Mononuclear cell (primary cell): ENCODE data around the gene ATF3. TPM values are rescaled to one million over a fixed set of nuclear protein-coding genes. Genes with fewer than 3 reads are reported as not detected.

Source experiments
- H3K27me3 ChIP-seq: 2 replicates; pipeline ENCODE4 v1.6.0; 2011; ENCODE audit warnings: low read length, control low read depth; ENCODE audit not compliant: insufficient read depth
- H3K4me1 ChIP-seq: 2 replicates; pipeline ENCODE4 v1.5.1; 2011; ENCODE audit warnings: mild to moderate bottlenecking, low read length, control low read depth; ENCODE audit not compliant: insufficient read depth
- H3K4me3 ChIP-seq: 2 replicates; pipeline ENCODE4 v1.5.1; 2011; ENCODE audit warnings: mild to moderate bottlenecking, low read length, moderate library complexity
- H3K9me3 ChIP-seq: 2 replicates; pipeline ENCODE4 v1.5.1; 2011; ENCODE audit warnings: low read depth, mild to moderate bottlenecking, control low read depth, low read length
- total RNA-seq: library from RNA; depleted of rRNA; stranded (reverse); fragments of >200 nt; gene quantifications from one replicate; pipeline ENCODE4 v1.2.3, GENCODE V29; 2012

The ATF3 gene
- total RNA-seq, 1 donor: 53.6 TPM

DNA sequence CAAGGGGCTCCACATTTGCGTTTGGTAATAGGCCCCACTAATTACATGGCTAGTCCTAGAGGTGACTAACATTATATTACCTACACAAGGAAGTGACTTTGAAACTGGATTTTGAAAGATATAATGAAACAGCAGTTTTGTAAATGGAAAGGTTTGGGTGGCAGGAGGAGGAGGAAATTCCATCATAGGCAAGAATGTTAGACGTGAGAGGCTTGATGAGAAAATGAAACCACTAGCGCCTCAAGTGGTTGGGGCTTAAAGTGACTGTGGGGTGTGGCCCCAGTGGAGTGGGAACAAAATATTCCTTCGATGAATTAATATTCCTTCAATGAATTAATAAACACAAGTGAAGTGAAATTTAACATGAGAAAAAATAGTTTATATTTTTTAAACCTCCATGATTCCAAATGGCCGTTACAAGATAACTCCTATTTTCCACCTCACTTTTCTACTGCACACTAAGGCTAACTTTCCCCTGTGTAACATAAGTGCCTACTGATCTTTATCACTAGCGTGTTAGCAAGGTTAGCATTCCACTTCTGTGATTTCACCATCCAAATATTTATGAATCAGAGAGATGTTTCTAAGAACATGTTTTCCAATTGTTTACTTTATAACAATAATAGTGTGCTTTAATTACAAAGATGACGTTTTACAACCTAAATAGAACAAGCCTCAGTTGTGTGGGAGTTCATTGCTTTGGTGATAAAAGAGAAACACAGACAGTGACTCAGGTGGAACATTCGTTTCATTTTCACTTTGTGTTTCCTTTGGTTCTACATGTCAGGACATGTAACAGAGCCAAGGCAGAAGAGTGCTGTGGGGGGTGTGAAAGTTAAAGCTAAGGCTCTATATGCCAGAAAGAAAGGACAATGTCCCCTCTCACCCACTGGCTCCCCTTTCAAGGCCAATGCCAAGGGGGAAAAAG is 12.5 kb upstream of the ATF3 start:
- H3K4me3 ChIP-seq: no peak overlapping the region
- H3K27me3 ChIP-seq: peaks cover 21% of the 10 kb centered on the region
- no peaks in the 10 kb centered on the region for H3K9me3 ChIP-seq
- H3K4me1 ChIP-seq: peaks cover 11% of the 10 kb centered on the region

DNA sequence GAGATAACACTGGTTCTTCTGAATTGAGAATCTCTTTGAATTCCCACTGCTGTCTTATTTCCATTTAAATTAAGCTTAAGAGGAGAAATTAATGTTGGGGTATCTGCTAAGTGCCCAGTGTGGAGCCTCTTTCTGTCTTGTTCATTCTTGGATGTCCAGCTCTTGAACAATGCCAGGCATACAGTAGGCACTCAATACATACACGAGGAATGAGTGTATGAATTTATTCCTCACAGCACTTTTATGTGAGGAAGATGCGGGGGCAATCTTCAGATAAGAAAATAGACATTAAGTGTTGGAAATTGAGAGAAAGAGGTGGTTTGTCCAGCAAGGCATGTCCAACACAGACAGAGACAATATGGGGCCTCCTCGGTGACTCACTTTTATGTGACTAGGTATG is 11.8 kb upstream of the ATF3 start:
- Histone ChIP-seq H3K4me1 (peaks cover 11% of the 10 kb centered on the region), H3K9me3 (no peaks in the 10 kb centered on the region), H3K4me3 (no peak overlapping the region), H3K27me3 (peaks cover 28% of the 10 kb centered on the region)

DNA sequence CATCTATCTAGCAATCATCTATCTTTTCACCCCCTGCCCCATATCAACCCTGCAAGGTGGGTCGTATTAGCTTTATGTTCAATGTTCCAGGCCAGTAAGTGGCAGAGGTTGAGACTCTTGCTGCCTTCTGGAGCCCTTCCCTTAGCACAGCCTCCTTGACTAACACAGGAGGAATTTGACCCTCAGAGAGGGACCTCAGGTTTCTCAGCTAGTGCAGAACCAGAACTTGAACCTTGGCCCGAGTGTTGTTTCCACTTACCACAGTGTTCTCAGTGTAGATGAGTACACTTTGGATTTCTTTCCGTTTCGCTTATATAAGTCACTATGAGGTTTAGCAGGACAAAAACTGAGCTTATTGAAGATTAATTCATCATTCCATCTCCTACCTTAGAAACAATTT is 11.1 kb upstream of the ATF3 start:
- Histone ChIP-seq H3K4me3 (no peak overlapping the region), H3K4me1 (peaks cover 11% of the 10 kb centered on the region), H3K9me3 (no peaks in the 10 kb centered on the region), H3K27me3 (peaks cover 35% of the 10 kb centered on the region)

DNA sequence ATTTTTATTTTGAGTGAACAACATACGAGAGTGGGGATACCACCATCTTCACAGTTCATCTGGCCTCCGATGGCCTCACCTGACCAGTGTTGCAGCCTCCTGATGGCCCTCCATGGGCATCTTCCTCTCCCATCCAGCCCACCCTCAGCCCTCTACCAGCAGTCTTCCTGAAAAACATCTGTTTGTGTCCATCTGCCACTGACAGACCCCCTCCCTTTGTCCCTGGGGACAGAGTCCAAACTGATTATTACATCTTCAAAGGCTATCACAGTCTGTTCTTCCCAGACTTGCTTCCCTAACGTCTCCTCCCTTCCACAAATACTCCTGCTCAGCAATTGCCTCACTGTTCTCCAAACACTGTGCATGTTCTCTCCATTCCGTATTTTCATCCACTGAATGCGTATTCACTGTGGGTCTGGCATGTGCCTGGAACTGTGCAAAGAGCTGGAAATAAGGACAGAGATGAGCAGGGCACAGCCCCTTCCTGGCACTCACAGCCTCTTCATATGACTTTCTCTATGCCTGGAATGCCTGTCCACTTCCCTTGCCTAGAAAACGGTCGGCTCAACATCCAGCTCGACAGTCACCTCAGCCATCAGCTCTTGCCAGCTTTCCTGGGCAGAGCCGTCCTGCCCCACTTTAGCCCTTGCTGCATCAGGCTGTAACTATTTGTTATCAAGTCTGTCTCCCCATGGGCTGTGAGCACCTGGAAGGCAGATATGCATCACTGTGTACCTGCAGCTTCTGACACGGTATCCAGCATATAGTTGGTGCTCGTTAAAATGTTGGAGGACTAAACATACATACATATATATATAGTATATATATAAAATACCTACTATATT is 8.3 kb upstream of the ATF3 start:
- Histone ChIP-seq H3K4me3 (no peak overlapping the region), H3K9me3 (no peaks in the 10 kb centered on the region), H3K27me3 (peaks cover 62% of the 10 kb centered on the region), H3K4me1 (peaks cover 11% of the 10 kb centered on the region)

DNA sequence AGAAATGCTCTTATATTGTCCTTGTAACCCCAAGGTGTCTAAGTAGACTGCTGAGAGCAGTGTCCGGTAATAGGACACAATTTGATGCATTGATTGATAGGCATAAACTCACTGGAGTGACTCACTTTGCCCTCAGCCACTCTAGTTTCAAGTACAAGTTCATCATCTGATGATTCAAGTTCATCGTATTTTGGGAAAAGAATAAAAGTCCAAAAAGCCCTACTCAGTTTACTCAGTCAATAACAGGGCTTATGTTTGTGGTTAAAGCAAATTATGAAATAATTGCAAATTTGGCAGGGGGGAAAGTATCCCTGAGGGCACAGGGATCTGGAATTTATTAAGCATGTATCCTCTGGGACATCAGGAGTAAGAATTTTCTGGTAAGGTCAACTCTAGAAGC is 7.6 kb upstream of the ATF3 start:
- no peaks in the 10 kb centered on the region for H3K9me3 ChIP-seq
- H3K4me3 ChIP-seq: no peak overlapping the region
- peaks cover 69% of the 10 kb centered on the region for H3K27me3 ChIP-seq
- H3K4me1 ChIP-seq: peaks cover 5% of the 10 kb centered on the region

DNA sequence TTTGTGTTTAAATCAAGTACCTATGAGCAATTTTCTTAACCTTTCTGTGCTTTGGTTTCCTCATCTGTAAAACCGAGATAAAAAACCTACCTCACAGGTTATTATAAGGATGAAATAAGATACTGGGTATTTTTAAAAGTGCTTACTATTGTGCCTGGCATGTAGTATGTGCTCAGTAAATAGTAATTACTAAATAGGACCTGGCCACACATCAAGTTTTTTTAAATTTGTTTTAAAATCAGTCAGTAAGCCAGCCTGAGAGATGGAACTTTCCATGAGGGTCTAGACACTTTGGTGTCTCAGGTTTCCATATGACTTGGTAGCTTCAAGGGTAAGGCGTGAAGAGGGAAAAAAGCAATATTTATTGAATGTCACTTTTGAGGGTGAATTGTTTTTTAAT is 7.0 kb upstream of the ATF3 start:
- H3K9me3 ChIP-seq: no peaks in the 10 kb centered on the region
- H3K27me3 ChIP-seq: peaks cover 74% of the 10 kb centered on the region
- H3K4me3 ChIP-seq: no peak overlapping the region
- peaks cover 4% of the 10 kb centered on the region for H3K4me1 ChIP-seq

DNA sequence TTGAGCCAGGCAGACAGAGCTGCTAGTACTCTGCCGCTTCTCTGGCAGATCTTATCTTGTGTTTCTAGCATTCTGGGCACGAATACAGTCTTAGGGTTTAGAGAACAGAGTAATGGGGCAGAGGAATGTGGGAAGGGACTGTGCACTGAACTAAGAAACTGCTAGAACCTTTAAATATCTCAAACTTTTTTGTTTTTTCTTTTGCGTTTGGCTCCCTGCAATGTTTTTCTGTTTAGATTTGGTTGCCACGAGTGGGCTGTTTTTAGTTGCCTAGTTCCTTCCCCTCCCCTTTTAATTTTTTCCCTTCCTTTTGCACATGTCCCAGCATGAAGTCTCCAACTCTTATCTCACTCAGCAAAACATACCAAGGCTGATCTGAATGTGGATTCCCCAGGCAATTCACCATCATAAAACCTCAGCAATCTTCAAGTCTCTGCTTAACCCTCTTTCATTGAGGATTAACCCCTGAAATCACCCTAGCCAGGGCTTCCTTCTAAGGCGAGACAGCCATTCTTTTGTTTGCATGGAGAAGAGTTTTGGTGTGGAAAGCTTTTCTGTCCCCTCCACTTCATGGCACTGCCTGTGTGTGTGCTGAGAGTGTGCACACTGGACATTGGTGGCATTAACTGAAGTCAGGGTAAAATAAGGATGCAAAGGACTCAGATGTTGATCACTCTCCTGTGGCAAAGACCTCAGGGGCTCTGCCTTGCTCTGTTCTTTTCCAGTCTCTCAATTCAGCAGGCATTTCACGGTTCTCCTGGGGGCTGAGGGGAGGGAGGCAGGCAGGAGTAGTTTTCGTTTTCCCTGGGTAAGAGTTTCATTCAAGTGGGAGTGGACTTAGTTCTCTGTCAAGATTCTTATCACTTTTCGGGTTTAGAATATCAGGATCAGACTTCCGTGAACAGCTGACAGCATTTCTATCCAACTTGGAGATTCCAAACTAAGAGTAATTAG is 2.8 kb upstream of the ATF3 start:
- H3K27me3 ChIP-seq: peaks cover 85% of the 10 kb centered on the region
- no peak overlapping the region for H3K4me3 ChIP-seq

DNA sequence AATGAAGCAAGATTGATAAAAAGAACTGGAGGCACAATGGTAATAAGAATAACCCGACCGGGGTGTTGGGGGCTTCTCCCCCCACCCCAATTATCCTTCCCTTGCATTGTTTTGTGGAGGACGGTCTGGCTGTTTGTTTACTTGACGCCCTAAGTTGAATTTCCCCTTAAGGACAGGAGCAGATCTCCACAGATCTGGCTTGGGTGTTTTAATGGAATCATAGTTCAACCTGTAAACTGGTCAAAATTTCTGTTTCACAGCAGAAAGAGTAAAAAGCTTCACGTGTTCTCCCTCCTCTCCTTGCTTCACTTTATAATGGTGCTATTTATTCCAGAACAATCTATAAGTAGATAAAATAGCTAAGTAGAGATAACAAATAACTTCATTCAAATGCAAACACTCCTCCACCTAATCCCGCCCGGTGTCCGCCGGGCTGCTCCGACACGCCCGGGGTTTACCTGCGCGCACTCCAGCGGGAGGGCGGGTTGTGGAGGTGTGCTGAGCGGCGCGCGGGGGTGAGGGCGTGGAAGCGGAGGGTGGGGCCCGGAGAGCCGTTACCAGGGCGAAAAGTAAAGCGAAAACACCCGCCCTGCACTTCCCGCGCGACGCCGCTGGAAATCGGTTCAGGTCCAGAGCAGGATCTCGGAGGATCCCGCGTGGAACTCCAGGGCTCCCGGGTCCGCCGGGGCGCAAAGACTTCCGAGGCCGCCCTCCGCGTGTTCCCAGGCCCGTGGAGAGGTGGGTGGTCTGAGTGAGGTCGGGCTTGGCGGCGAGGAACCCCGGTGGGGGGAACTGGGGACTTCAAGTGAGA is 2.0 kb upstream of the ATF3 start:
- Histone ChIP-seq H3K4me3 (peak overlapping the region; percentile 29), H3K9me3 (no peaks in the 10 kb centered on the region), H3K4me1 (peaks cover 27% of the 10 kb centered on the region), H3K27me3 (peaks cover 84% of the 10 kb centered on the region)

More for the DNA sequence above, 2.8 kb upstream of the ATF3 start:
- Histone ChIP-seq H3K4me1 (peaks cover 27% of the 10 kb centered on the region), H3K9me3 (no peaks in the 10 kb centered on the region)

DNA sequence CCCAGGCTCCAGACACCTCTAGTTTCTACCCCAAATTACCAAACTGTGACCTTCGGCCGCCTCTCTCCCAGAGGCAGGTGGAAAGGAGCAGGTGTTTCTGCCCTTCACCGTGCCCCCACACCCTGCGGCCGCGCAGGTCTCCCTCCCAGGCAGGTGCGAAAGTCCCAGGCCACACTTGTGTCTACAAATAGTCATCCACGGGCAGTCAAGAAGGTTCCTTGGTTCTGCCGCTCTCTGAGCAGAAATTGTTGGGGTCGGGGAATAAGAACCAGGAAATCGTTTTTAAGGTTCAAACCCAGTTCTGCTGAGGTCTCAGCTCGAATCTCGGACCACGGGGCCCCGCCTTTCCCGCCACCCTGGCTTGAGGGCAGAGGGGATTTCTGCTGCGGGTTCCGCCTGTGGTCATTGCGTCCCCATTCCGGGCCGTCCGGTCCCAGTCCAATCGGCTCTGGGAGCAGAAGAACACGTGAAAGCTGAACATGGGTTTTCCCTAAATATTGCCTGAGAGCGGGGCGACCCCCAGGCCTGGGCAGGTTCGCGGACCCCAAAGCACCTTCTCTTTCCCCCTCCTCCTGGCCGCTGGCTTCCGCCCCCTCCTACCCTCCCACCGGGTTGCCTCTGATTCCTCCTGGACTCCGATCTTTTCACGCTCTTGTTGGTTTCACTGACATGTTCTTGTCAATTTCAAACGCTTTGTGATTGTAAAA is 1.2 kb upstream of the ATF3 start:
- Histone ChIP-seq H3K4me3 (peak overlapping the region; percentile 62), H3K27me3 (peaks cover 76% of the 10 kb centered on the region), H3K4me1 (peaks cover 27% of the 10 kb centered on the region), H3K9me3 (no peaks in the 10 kb centered on the region)

DNA sequence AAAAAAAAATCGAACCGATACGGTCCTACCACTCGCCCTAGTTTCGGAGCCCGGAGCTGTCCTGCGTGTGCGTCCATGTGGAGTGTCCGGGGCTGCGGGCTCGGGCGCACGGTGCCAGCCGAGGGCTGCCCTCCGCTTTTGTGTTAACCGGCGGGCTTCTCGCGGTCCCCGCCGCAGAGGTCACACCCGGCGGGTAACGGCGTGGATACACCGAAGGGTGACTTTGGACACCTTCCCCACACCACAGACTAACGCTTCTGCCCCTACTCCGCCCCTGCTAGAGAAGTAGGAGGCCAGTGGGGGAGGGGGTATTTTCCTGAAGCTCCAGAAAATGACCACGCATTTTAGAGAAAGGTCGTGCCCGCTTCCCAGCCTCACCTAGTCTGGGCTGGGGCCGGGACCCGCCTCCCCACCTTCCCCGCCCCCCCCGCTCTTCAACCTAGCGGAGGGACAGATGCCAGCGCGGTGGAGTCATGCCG is 609 bp upstream of the ATF3 start:
- Histone ChIP-seq H3K4me3 (peak overlapping the region; percentile 62), H3K4me1 (peaks cover 27% of the 10 kb centered on the region), H3K9me3 (no peaks in the 10 kb centered on the region), H3K27me3 (peaks cover 70% of the 10 kb centered on the region)

DNA sequence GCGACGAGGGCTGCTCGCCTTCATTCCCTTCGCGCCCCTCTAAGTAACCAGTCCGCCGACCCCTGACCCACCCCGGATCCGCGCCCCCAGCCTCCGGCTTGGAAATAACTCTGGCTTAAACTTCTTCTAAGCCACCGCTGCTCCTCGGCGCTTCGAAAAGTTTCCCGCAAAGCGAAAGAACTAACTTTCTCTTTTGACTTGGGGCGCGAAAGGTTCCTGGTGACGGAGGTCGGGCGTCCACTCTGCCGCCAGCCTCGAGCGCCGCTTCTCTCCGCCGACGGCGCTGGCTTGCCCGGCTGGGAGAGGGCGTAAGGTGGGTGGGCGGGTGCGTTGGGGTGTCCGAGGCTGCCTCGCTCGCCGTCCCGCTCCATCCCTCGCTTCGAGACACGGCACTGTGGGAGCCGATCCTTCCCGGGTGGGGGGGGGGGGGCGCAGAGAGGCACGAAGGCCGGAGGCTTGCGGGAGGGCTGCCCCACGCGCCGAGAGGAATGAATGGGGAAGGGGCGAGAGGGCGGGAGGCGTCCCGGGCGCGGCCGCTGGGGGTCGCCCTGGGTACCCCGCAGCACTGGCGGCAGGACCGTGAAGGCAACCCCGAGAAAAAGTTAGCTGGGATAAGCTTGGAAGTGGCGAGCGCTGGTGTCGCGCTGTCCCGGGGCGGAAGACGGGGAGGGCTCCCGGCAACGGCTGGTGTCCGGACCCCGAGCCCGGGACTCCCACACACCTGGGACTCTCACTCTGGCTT is 569 bp downstream of the ATF3 start:
- peaks cover 60% of the 10 kb centered on the region for H3K27me3 ChIP-seq
- peaks cover 32% of the 10 kb centered on the region for H3K4me1 ChIP-seq
- H3K9me3 ChIP-seq: no peaks in the 10 kb centered on the region
- H3K4me3 ChIP-seq: peak overlapping the region; percentile 62

DNA sequence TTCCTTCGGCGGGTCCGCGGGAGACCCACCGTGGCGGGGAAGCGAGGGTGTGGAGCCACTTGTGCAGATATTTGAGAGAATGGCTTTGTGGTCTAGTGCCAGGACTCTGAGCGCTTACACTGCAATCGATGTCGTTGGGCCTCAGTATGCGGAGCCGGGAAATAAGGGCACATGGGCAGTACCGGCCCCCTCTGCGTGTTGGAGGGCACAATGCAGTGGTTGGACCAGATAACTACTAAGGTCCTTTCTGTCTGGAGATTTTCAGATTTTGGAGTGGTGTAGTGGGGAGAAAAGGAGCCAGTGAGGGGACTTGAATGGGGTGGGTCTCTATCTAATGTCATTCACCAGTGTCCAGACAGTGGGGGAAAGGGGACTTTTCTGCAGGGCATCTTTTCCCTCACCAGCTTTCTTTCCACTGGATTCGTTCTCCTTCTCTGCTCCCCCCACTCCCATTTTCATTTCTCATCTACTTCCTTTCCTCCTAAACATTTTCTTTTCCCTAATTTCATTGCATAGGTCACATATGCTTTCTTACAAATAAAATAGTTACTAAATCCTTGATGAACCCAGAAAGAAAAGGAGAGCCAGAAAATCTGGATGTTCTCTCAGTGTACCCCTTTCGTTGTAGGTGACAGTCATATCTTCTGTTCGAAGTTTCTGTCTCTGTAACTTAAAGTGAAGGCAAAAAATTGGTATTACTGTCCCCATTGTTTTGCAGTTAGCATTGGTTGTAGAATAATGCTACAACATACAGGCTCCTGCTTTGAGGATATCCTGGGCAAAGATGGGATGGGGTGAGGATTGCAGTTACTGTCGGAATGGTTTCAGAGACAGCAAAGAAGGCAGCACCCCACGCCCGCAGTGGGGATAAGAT is 1.4 kb downstream of the ATF3 start:
- Histone ChIP-seq H3K27me3 (peaks cover 52% of the 10 kb centered on the region), H3K4me3 (peak overlapping the region; percentile 62), H3K4me1 (peaks cover 34% of the 10 kb centered on the region), H3K9me3 (no peaks in the 10 kb centered on the region)
